GM12892 (cell line): ENCODE measurements around the gene LMNA.

Source experiments
- POLR2A ChIP-seq: IDR thresholded peaks from 2 replicates; pipeline ENCODE4 v1.6.1; 2011; ENCODE audit warnings: low read depth, low read length, control low read depth
- POLR2AphosphoS5 ChIP-seq: IDR thresholded peaks from 2 replicates; pipeline ENCODE4 v1.6.1; 2011; ENCODE audit warnings: low read depth, low read length, control low read depth
- TAF1 ChIP-seq: IDR thresholded peaks from 2 replicates; pipeline ENCODE4 v1.6.1; 2011; ENCODE audit warnings: low read depth, mild to moderate bottlenecking, control low read depth, low read length, borderline replicate concordance

DNA sequence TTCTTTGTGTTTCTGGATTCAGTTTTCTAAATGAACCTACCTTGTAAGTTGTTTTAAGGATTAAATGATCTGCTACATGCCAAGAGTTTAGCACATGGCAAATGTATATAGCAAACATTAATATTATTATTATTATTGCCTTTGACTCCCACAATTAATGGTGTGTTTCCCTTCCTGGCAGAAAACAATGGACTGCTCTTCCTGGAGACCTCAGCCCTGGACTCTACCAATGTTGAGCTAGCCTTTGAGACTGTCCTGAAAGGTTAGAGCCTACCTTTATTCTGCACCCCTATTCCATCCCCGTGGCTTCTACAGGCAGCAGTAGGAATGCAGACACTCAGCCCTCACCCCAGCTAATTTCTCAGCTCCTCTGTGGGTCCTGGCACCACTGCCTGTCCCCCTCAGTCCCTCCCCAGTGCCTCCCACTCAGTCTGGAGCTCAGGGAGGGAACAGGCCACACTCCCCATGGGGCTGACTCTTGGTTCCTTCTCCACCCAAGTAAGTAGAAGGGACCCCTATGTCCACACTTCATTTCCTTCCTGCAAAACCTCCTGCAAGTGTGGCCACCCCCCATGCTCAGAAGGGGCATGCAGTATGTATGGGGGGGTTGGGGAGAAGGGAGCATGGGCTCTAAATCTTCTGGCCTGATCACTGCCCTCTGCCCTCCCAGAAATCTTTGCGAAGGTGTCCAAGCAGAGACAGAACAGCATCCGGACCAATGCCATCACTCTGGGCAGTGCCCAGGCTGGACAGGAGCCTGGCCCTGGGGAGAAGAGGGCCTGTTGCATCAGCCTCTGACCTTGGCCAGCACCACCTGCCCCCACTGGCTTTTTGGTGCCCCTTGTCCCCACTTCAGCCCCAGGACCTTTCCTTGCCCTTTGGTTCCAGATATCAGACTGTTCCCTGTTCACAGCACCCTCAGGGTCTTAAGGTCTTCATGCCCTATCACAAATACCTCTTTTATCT, 44.7 kb upstream of the LMNA start:
- TF ChIP-seq POLR2AphosphoS5 = no peak
- no peak for TF ChIP-seq TAF1
- no peak for TF ChIP-seq POLR2A
